NCI-H510A (cell line): Measurements from ENCODE around the gene PDCD5.
"Not testable (repeated sequence)": the region's sequence is repeated elsewhere in the genome, so short reads cannot be mapped to it uniquely, and the experiment has no call there.

Source experiments
- DNase-seq: peaks from one replicate; lab custom pipeline; 2025; lab: John Stamatoyannopoulos, UW

Gene PDCD5

GRCh38 chr19:32580901-32581704 lies at the start of gene PDCD5:
Gene PDCD5 (plus strand): TSS chr19:32581190. CDS start chr19:32581262, 72 bp downstream.
- peak; percentile 77 for DNase-seq

GRCh38 chr19:32532233-32532632 lies 48.8 kb upstream of the PDCD5 start:
- no peak for DNase-seq

- DNase-seq, result no peak
Observed at GRCh38 chr19:32537580-32537979, 43.4 kb upstream of the PDCD5 start.

GRCh38 chr19:32539240-32539916 lies 41.6 kb upstream of the PDCD5 start:
- DNase-seq, result no peak

- no peak for DNase-seq
Observed at GRCh38 chr19:32540621-32541020, 40.4 kb upstream of the PDCD5 start.

- DNase-seq, result not testable (repeated sequence)
Observed at GRCh38 chr19:32541376-32541775, 39.6 kb upstream of the PDCD5 start.

GRCh38 chr19:32542477-32543108 lies 38.4 kb upstream of the PDCD5 start:
- DNase-seq, result no peak

GRCh38 chr19:32543115-32543900 lies 37.7 kb upstream of the PDCD5 start:
- no peak for DNase-seq

- no peak for DNase-seq
Observed at GRCh38 chr19:32544917-32545316, 36.1 kb upstream of the PDCD5 start.

GRCh38 chr19:32550666-32551065 lies 30.3 kb upstream of the PDCD5 start:
- no peak for DNase-seq

GRCh38 chr19:32555786-32556185 lies 25.2 kb upstream of the PDCD5 start:
- no peak for DNase-seq

GRCh38 chr19:32558607-32559228 lies 22.3 kb upstream of the PDCD5 start:
- no peak for DNase-seq

- no peak for DNase-seq
Observed at GRCh38 chr19:32563761-32564160, 17.2 kb upstream of the PDCD5 start.

- DNase-seq, result no peak
Observed at GRCh38 chr19:32566246-32566830, 14.7 kb upstream of the PDCD5 start.

GRCh38 chr19:32567486-32567885 lies 13.5 kb upstream of the PDCD5 start:
- DNase-seq, result no peak

- DNase-seq, result peak; percentile 22
Observed at GRCh38 chr19:32570081-32570785, 10.8 kb upstream of the PDCD5 start.

- DNase-seq, result not testable (repeated sequence)
Observed at GRCh38 chr19:32571471-32572075, 9.4 kb upstream of the PDCD5 start.

- DNase-seq, result not testable (repeated sequence)
Observed at GRCh38 chr19:32572700-32573491, 8.1 kb upstream of the PDCD5 start.

- no peak for DNase-seq
Observed at GRCh38 chr19:32573492-32573794, 7.5 kb upstream of the PDCD5 start.

GRCh38 chr19:32576790-32577189 lies 4.2 kb upstream of the PDCD5 start:
- no peak for DNase-seq
